Activated naive CD4-positive, alpha-beta T cell treated with anti-CD3 and anti-CD28 coated beads, Interleukin-2, amount 50 U/mL, for 24 hours (primary cell): ENCODE results near the gene NT5C1A.

Source experiments
- H3K27ac Mint-ChIP-seq: one replicate; pipeline ENCODE4 v1.8.0; 2021; ENCODE audit warnings: mild to moderate bottlenecking, mixed read lengths
- H3K27me3 Mint-ChIP-seq: one replicate; pipeline ENCODE4 v1.8.0; 2021; ENCODE audit warnings: mixed read lengths
- H3K36me3 Mint-ChIP-seq: one replicate; pipeline ENCODE4 v1.8.0; 2021; ENCODE audit warnings: mixed read lengths
- H3K4me1 Mint-ChIP-seq: one replicate; pipeline ENCODE4 v1.8.0; 2021; ENCODE audit warnings: mixed read lengths
- H3K4me3 Mint-ChIP-seq: one replicate; pipeline ENCODE4 v1.8.0; 2021; ENCODE audit warnings: mild to moderate bottlenecking, mixed read lengths
- H3K9me3 Mint-ChIP-seq: one replicate; pipeline ENCODE4 v1.8.0; 2021; ENCODE audit warnings: mixed read lengths

The NT5C1A gene

DNA sequence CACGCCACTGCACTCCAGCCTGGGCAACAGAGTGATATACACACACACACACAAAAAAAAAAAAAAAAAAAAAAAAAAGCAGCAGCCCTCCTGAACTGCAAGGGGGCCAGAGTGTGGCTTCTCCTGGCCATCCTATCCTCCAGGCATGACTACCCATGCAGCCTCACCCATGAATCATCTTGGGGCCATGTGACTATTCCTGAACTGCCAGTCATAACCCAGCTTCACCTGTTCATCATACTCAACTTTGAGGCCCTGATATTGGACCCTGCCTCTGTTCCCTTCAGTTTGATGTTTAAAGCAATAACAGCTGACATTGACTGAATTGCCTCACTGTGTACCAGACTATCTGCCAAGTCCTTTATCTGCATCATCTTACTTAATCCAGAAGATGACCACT lies 22.1 kb upstream of the NT5C1A start:
- H3K27ac Mint-ChIP-seq = no peak overlapping the region
- H3K4me3 Mint-ChIP-seq = no peak overlapping the region
- peaks cover 43% of the 10 kb centered on the region for H3K4me1 Mint-ChIP-seq
- peaks cover 2% of the 10 kb centered on the region for H3K27me3 Mint-ChIP-seq
- no peaks in the 10 kb centered on the region for H3K36me3 Mint-ChIP-seq
- no peaks in the 10 kb centered on the region for H3K9me3 Mint-ChIP-seq

DNA sequence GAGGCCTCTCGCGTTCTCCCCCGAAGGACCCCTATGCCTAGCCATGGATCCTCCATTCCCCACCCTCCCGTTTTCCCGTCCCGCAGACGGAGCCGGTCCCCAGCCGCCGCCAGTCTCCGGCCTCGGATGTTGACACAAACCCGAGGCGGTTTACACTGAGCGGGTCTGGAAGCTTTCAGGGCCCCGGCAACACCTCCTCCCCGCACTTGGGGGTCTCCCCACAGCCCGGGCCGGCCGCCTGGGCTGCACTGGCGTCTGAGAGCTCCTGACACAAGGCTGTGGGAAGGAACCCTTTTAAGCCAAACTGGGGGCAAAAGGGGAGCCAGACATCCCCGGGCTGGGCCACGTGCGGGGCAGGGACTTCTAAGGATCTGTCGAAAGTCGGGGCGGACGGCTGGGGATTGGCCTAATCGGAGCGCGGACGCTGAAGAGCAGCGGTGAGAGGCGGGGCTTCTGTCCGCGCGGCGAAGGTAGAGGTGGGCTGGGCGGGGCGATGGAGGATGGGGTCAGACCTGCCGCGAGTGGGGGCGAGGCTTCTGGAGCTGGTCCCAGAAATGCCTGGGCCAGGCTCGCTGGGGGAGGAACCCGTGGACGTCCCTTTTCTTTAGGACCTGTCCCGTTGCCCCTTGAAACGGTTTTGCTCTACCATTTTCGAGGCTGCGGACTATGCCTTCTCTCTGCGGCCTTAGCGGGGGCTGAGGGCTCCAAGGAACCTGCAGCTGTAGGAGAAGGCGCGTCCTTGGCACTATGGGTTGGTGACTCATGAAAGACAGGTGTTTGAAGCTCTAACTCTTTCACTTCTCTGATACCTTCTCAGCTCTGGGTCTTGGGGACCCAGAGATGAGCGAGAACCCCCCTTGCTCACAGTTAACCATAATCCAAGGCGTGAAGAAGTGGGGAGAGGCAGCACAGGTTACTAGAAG lies 20.5 kb upstream of the NT5C1A start:
- peaks cover 2% of the 10 kb centered on the region for H3K27me3 Mint-ChIP-seq
- H3K27ac Mint-ChIP-seq = no peak overlapping the region
- no peaks in the 10 kb centered on the region for H3K36me3 Mint-ChIP-seq
- H3K4me1 Mint-ChIP-seq = peaks cover 50% of the 10 kb centered on the region
- H3K4me3 Mint-ChIP-seq = peak overlapping the region; percentile 86
- H3K9me3 Mint-ChIP-seq = no peaks in the 10 kb centered on the region

DNA sequence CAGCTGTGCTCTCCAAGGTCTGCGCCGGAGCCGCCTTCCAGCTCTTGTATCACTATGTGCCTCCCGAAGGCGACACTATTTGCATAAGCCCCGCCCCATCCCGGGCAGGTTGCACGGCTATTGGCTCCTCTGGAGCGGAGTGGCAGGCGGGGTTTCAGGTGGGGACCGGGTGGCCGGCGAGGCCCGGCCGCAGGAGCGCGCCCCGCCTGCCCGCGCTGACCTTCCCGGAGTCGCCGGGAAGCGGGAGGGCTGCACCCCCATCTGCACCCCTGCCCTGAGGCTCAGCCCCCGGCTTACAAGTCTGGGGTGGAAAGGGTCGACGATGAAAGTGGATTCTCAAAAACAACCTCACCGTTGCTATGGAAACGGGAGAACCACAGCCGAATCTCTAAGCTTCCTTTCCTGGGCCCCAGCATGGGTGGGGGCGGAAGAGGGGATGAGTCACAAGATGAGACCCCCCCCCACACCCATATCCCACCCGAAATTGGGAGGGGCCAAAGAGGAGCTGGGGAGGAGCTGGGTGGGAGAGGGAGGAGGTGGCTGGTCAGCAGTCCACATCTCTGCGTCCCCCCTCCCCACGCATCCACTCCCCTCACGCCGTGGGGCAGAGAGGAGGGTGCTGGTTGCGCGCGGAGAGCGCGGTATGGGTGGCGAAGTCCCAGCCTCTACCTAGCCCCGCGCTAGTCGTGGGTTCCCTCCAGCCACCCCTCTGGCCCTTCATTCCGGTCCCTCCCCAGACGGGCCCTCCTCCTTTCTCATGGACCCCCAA lies 19.7 kb upstream of the NT5C1A start, which contains the start of gene HPCAL4:
Gene HPCAL4, minus strand, starts transcription at position 51 of the 769 bp plus-strand sequence. CDS start 6,830 bp downstream, outside the sequence.
- Mint-ChIP-seq H3K27ac (peak within 1 kb of the TSS; percentile 55), H3K9me3 (no peaks in the 10 kb centered on the region), H3K4me1 (peaks cover 51% of the 10 kb centered on the region), H3K36me3 (no peaks in the 10 kb centered on the region), H3K4me3 (peak within 1 kb of the TSS; percentile 86), H3K27me3 (peaks cover 2% of the 10 kb centered on the region)

DNA sequence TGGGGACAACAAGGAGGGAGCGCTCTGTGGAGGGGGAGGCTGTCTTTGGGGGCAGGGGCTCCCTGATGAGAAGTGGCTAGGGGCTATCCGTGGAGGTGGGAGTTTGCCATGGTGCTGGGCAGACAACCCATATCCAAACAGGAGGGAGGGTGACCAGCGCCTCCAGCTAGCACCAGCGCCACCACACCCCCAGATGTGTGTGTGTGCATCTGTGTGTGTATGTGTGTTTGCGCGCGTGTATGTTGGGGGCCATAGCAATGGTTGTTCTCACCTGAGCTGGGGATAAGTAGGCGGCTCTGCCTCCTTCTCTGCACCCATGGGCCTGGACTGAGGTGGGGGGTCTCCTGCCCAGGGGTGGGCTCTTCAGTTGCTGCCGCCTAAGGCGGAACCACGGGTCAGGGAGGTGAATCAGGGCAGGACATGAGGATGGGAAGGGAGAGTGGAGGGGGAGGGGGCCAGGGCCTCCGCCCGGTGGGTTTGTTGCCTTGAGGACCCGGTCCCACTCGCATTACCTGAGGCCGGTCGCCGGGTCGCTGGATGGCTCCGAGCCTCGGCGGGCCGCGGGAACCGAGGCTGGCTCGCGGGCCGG lies 19.0 kb upstream of the NT5C1A start:
- H3K9me3 Mint-ChIP-seq = no peaks in the 10 kb centered on the region
- H3K27ac Mint-ChIP-seq = no peak overlapping the region
- H3K27me3 Mint-ChIP-seq = peaks cover 2% of the 10 kb centered on the region
- H3K4me3 Mint-ChIP-seq = peak overlapping the region; percentile 86
- H3K36me3 Mint-ChIP-seq = no peaks in the 10 kb centered on the region
- peaks cover 51% of the 10 kb centered on the region for H3K4me1 Mint-ChIP-seq

DNA sequence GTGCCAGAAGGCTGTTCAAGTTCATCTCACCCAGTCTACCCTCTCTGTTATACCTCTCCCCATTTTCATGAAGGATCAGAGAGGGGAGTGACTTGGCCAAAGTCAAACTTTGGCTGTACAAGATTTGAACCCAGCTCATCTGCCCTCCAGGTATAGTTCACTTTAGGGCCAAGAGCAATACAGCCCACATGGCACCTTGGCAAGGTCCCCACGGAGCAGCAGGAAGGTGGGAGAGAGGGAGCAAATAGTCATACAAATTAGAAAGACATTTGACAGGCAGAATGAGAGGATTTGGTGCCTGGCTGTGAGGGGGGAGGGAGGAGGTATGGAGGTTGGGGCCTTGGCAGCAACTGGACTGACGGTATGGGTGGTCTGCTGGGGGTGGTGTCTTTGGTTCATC lies 18.3 kb upstream of the NT5C1A start:
- peaks cover 1% of the 10 kb centered on the region for H3K27me3 Mint-ChIP-seq
- peak overlapping the region; percentile 87 for H3K27ac Mint-ChIP-seq
- H3K4me3 Mint-ChIP-seq = peak overlapping the region; percentile 86
- peaks cover 49% of the 10 kb centered on the region for H3K4me1 Mint-ChIP-seq
- no peaks in the 10 kb centered on the region for H3K36me3 Mint-ChIP-seq
- no peaks in the 10 kb centered on the region for H3K9me3 Mint-ChIP-seq

DNA sequence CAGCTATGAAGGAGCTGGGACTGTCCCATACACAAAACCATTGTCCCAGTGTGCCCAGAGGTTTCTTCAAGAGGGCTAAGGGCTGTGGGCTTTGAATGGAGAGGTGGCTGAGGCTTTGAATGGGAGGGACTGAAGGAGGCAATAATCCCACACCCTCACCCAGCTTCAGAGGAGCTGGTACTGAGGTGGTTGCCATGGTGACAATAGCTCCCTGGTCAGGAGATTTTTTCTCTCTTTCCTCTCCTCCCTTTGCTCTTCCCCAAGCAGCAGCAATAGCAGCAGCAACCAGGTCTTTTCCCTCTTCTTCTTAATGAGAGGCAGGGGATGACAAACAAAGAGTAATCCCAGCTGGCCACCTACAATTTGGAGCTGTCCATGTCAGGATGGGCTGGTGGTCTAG lies 17.7 kb upstream of the NT5C1A start:
- peak overlapping the region; percentile 86 for H3K4me3 Mint-ChIP-seq

DNA sequence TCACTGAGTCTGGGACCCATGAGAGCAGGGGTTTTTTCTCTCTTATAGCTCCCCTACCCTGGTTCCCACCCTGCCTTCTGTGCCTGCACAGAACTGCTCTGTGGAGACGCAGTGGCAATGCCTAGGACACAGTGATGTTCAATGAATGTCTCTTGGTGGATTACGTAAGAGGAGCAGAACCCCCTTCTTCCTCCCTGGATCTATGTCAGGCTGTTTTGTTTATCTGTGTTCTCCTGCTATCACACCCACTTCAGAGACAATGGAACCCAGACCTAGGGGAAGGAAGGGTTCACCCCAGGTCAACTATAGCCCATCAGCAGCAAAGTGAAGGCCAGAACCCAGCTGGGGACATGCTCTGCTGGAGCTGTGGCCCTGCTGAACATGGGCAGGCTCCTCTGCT lies 17.3 kb upstream of the NT5C1A start:
- H3K9me3 Mint-ChIP-seq = no peaks in the 10 kb centered on the region
- peak overlapping the region; percentile 86 for H3K4me3 Mint-ChIP-seq
- H3K27ac Mint-ChIP-seq = no peak overlapping the region
- H3K36me3 Mint-ChIP-seq = no peaks in the 10 kb centered on the region
- peaks cover 2% of the 10 kb centered on the region for H3K27me3 Mint-ChIP-seq
- H3K4me1 Mint-ChIP-seq = peaks cover 50% of the 10 kb centered on the region

More for the DNA sequence above, 17.7 kb upstream of the NT5C1A start:
- H3K27ac Mint-ChIP-seq = peak overlapping the region; percentile 87
- H3K4me1 Mint-ChIP-seq = peaks cover 49% of the 10 kb centered on the region
- H3K9me3 Mint-ChIP-seq = no peaks in the 10 kb centered on the region
- H3K27me3 Mint-ChIP-seq = peaks cover 2% of the 10 kb centered on the region
- H3K36me3 Mint-ChIP-seq = no peaks in the 10 kb centered on the region

DNA sequence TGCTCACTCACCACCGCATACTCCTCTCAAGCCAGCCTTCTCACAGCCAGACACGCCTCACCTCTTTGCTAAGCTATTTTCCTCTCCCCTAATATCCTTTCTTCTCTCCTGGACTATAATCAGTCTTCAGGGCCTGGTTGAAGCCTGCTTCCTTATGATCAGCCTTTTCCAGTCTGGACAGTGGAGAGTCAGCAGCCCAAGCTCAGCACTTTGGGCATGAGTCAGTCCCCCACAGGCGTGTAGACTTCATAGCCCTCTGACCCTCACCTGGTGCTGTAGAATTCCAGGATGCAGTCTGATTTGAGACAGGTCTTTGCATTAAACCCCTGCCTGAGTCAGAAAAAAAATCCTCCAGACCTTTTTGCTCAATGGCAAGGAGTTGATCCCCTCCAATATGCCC lies 16.8 kb upstream of the NT5C1A start:
- Mint-ChIP-seq H3K9me3 (no peaks in the 10 kb centered on the region), H3K27ac (no peak overlapping the region), H3K4me1 (peaks cover 46% of the 10 kb centered on the region), H3K4me3 (no peak overlapping the region), H3K36me3 (no peaks in the 10 kb centered on the region), H3K27me3 (peaks cover 2% of the 10 kb centered on the region)

DNA sequence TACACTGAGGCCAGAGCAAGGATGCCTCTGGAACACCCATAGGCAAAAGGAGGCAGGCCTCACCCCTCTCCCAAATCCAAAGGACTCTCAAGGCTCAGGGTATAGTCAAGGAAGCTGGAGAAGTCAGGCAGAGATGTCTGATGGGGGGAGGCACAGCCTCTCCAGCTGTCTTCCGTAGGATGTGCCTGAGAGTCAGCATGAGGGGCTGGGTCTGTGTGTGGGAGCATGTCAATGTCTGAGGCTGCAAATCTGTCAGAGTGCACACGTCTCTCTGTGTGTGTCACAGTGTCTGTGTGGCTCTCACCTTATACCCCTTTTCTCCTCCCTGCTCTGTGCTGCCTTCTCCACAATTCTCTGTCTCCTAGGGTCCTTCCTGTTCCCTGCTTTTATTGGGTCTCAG lies 15.3 kb upstream of the NT5C1A start:
- H3K27ac Mint-ChIP-seq = no peak overlapping the region
- no peak overlapping the region for H3K4me3 Mint-ChIP-seq
- H3K9me3 Mint-ChIP-seq = no peaks in the 10 kb centered on the region
- H3K4me1 Mint-ChIP-seq = peaks cover 48% of the 10 kb centered on the region
- H3K36me3 Mint-ChIP-seq = peaks cover 5% of the 10 kb centered on the region
- peaks cover 4% of the 10 kb centered on the region for H3K27me3 Mint-ChIP-seq

DNA sequence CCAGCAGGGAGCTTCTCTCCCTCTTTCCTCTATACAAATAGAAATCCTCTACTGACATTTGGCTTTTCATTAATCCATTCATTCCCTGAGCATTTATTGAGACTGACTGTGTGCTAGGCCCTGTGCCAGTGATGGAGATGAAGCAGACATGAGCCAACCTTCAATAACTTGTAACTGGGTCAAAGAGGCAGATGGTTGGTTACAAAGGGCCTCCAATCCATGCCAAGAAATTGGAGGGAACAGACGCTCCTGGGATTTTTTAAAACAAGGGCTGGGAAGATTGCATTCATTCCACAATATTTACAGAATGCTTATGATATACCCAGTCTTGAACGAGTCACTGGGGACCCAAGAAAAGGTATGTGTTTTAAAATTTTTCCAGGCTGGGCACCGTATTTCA lies 13.2 kb upstream of the NT5C1A start:
- H3K4me1 Mint-ChIP-seq = peaks cover 55% of the 10 kb centered on the region
- no peaks in the 10 kb centered on the region for H3K9me3 Mint-ChIP-seq
- peaks cover 5% of the 10 kb centered on the region for H3K36me3 Mint-ChIP-seq
- H3K27ac Mint-ChIP-seq = no peak overlapping the region
- no peak overlapping the region for H3K4me3 Mint-ChIP-seq
- peaks cover 4% of the 10 kb centered on the region for H3K27me3 Mint-ChIP-seq

DNA sequence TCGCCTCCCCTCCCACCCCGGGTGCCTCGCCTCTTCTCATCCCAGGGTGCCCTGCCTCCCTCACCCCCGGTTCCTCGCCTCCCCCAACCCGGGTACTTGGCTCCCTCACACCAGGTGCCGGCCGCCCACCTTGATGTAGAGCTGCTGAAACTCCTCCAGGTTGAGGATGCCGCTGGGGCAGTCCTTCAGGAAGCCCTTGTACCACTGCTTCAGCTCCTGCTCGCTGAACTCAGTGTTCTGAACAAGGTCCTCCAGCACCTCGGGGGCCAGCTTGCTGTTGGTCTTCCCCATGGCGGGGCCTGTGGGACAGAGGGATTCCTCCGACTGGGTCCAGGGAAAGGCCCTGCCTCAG lies 12.4 kb upstream of the NT5C1A start:
- peaks cover 5% of the 10 kb centered on the region for H3K36me3 Mint-ChIP-seq
- H3K27ac Mint-ChIP-seq = no peak overlapping the region
- H3K4me1 Mint-ChIP-seq = peaks cover 48% of the 10 kb centered on the region
- H3K27me3 Mint-ChIP-seq = peaks cover 4% of the 10 kb centered on the region
- H3K9me3 Mint-ChIP-seq = no peaks in the 10 kb centered on the region
- H3K4me3 Mint-ChIP-seq = no peak overlapping the region

DNA sequence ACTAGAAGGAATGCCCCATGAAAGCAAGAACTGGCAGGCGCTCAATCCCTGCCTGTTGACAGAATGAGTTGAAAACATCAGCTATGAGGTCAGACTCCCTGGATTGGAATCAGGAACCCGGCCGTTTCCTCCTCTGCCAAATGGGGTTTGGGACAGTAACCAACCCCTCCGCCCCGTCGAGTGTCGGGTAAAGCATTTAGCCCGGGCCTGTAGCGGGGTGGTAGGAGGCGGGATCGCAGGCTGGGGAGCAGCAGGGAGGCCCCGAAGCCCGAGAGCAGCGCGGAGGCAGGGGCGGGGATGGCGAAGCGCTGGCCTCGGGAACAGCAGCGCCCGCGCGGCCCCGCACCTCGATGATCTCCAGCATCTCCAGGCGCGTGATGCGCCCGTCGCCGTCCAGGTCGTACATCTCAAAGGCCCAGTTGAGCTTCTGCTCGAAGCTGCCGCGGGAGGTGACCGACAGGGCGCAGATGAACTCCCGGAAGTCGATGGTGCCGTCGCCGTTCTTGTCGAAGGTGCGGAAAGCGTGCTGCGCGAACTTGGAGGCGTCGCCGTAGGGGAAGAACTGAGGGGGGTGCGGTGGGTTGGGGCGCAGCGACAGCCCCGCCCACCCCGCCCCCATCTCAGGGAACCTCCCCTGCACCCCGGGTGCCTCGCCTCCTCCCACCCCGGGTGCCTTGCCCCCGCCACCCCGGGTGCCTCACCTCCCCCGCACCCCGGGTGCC lies 11.8 kb upstream of the NT5C1A start:
- Mint-ChIP-seq H3K4me3 (peak overlapping the region; percentile 45), H3K9me3 (no peaks in the 10 kb centered on the region), H3K27me3 (peaks cover 4% of the 10 kb centered on the region), H3K27ac (no peak overlapping the region), H3K4me1 (peaks cover 46% of the 10 kb centered on the region), H3K36me3 (peaks cover 5% of the 10 kb centered on the region)

DNA sequence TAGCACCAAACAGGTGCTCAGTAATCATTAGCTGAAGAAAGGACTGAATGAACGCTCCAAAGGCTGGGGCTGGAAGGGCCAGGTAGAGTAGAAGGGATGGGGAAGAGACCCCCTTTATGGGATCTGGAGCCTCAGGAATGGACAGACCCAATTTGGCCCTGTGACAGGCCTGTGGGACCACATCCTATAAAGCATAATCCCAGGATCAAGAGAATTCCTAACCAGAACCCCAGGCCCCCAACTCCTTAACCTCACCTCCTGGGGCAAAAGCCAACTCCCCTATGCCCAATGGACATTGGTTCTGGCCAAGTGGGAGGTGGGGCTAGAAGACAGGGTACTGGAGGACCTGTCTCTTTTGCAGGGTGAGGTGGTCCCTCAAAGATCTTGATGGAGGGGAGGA lies 10.1 kb upstream of the NT5C1A start:
- H3K36me3 Mint-ChIP-seq = peaks cover 5% of the 10 kb centered on the region

DNA sequence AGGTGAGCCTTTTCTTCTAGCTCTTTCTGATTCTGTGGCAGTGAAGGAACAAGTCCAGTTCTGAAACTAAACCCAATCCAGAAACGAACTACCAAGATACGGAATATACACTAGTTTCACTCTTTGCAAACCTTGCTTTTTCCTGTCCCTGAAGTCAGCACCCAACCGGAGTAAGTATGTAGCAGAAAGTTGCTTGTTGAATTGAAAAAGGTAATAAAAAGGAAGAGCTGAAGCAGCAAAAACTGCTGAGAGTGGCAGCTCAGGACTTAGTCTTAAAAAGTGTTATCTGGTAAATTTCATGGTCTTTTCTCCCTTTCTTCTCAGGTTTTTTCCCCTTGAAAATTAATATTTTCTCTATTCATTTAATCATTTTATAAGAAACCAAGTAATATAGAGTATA lies 9.4 kb upstream of the NT5C1A start:
- H3K36me3 Mint-ChIP-seq = peaks cover 5% of the 10 kb centered on the region
- peaks cover 4% of the 10 kb centered on the region for H3K27me3 Mint-ChIP-seq
- no peak overlapping the region for H3K27ac Mint-ChIP-seq
- H3K9me3 Mint-ChIP-seq = no peaks in the 10 kb centered on the region
- peaks cover 37% of the 10 kb centered on the region for H3K4me1 Mint-ChIP-seq
- H3K4me3 Mint-ChIP-seq = peak overlapping the region; percentile 42

More for the DNA sequence above, 10.1 kb upstream of the NT5C1A start:
- peaks cover 4% of the 10 kb centered on the region for H3K27me3 Mint-ChIP-seq
- no peak overlapping the region for H3K27ac Mint-ChIP-seq
- H3K4me1 Mint-ChIP-seq = peaks cover 37% of the 10 kb centered on the region
- no peaks in the 10 kb centered on the region for H3K9me3 Mint-ChIP-seq
- H3K4me3 Mint-ChIP-seq = no peak overlapping the region

DNA sequence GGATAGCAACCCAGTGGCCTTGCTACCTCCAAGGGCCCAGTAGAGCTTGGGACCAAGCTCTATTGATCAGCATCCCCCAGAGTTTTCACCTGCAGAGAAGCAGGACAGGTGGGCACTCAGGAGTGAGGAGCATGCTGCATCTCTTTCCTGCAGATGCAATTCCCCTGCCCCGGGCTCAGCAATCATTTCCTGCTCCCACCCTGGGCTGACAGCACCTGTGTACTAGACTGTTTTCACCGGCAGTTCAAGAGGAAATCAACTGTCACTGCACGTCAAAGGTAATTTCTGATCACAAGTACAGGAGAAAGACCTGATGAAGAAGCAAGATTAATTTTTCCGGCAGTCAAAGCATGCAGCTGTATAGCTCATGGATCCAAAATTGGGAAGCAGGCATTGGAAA lies 8.8 kb upstream of the NT5C1A start:
- peaks cover 5% of the 10 kb centered on the region for H3K36me3 Mint-ChIP-seq
- no peaks in the 10 kb centered on the region for H3K9me3 Mint-ChIP-seq
- peak overlapping the region; percentile 42 for H3K4me3 Mint-ChIP-seq
- H3K27me3 Mint-ChIP-seq = peaks cover 4% of the 10 kb centered on the region
- H3K4me1 Mint-ChIP-seq = peaks cover 37% of the 10 kb centered on the region
- H3K27ac Mint-ChIP-seq = peak overlapping the region; percentile 9
